Testis (tissue), 2 donors: ENCODE results near the gene AMBRA1.
A peak's percentile ranks its signal among the peaks of the same experiment; 100 is the strongest.

ENCODE experiments used
- POLR2A ChIP-seq: fragments of 450-650 bp; IDR thresholded peaks from one replicate; pipeline ENCODE4 v1.6.1; 2017; ENCODE audit warnings: antibody characterized with exemption, mild to moderate bottlenecking, moderate library complexity
- TF ChIP-seq, protein P1 (sequence below), 3 experiments: fragments of 450-650 bp in 2 of 3; fragments of 200-600 bp in 1 of 3; sonication (generic) in 1 of 3; IDR thresholded peaks; one replicate each; pipeline ENCODE4 v1.5.1; 2016 to 2019; ENCODE audit warnings: antibody characterized with exemption in 3 of 3, mild to moderate bottlenecking in 2 of 3, moderate library complexity in 1 of 3

DNA sequence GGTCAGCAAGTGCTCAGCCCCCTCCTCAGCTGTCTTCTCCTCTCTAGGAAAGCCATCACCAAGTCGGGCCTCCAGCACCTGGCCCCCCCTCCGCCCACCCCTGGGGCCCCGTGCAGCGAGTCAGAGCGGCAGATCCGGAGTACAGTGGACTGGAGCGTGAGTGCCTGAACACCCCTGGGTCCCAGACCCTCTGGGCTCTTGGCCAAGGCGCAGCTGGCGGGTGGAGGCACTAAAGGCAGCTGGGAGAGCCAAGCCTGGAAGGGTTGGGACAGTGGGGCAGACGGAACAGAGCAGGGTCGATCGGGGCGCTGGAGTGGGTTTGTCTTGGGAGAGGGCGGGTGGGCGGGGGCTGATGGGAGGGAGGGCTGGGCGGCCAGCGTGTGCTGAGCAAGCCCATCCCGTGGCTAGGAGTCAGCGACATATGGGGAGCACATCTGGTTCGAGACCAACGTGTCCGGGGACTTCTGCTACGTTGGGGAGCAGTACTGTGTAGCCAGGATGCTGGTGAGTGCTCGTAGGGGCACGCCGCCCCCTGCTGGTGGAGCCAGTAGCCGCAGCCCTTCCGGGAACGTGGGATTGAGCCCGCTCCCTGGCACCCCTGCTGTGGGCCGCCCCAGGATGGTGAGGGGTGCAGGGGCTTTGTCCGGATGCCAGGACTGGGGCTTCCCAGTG is 226.4 kb downstream of the AMBRA1 start:
- TF ChIP-seq POLR2A: no peak
- TF ChIP-seq, protein P1, sequence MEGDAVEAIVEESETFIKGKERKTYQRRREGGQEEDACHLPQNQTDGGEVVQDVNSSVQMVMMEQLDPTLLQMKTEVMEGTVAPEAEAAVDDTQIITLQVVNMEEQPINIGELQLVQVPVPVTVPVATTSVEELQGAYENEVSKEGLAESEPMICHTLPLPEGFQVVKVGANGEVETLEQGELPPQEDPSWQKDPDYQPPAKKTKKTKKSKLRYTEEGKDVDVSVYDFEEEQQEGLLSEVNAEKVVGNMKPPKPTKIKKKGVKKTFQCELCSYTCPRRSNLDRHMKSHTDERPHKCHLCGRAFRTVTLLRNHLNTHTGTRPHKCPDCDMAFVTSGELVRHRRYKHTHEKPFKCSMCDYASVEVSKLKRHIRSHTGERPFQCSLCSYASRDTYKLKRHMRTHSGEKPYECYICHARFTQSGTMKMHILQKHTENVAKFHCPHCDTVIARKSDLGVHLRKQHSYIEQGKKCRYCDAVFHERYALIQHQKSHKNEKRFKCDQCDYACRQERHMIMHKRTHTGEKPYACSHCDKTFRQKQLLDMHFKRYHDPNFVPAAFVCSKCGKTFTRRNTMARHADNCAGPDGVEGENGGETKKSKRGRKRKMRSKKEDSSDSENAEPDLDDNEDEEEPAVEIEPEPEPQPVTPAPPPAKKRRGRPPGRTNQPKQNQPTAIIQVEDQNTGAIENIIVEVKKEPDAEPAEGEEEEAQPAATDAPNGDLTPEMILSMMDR (IDR thresholded peaks at IDR 0.05): peak; percentile 80 to 95 (median 83)
